ENCODE measurements around the gene AZU1.
"Not testable (repeated sequence)": the region's sequence is repeated elsewhere in the genome, so short reads cannot be mapped to it uniquely, and the experiment has no call there.

The AZU1 gene

DNA sequence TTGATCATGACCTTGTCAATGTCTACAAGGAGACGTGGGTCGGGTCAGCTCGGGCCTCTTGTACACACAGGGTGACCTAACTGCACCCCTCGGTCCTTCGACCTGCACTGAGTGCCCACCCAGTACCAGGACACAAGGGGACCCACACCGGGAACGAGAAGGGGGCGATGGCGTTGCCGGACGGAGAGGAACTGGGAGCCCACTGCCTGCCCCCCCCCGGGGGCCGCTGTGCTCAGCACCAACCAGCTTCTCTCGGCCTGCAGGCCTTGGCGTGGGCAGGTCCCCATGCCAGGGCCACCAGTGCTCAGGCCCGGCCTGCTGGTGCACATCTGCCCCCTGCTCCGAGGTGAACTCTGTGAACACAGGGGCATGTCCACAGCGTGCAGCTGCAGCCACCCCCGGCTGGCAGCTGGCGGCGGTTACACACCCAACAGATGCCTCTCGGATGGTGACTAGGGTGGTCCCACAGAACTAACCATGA lies 46.0 kb downstream of the AZU1 start:
- no peak for DNase-seq (ENCODE audit: low spot score)

GRCh38 chr19:875265-875879 lies 47.7 kb downstream of the AZU1 start:
- DNase-seq (ENCODE audit: low spot score), result no peak

GRCh38 chr19:876089-876488 lies 48.5 kb downstream of the AZU1 start:
- DNase-seq (ENCODE audit: low spot score), result no peak

DNA sequence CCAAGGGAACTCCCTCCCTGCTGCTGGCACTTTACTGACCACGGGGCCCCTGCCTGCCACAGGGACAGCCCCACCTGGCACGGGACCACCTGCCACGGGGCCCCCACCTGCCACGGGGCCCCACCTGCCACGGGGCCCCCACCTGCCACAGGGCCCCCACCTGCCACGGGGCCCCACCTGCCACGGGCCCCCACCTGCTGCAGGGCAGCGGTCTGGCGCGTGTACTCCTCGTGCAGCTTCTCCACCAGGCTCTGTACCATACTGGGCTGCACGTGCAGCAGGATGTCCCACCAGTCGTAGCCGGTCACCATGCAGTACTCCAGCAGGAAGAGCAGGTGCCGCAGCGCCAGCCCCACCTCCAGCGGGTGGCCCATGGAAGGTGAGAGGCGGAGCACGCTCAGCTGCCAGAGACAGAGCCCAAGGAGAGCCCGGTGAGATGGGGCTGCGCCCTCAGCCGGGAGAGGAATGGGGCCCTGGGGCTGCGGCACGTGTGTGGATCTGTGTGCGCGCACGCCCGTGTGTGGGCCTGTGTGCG lies 49.2 kb downstream of the AZU1 start:
- no peak for DNase-seq (ENCODE audit: low spot score)

DNA sequence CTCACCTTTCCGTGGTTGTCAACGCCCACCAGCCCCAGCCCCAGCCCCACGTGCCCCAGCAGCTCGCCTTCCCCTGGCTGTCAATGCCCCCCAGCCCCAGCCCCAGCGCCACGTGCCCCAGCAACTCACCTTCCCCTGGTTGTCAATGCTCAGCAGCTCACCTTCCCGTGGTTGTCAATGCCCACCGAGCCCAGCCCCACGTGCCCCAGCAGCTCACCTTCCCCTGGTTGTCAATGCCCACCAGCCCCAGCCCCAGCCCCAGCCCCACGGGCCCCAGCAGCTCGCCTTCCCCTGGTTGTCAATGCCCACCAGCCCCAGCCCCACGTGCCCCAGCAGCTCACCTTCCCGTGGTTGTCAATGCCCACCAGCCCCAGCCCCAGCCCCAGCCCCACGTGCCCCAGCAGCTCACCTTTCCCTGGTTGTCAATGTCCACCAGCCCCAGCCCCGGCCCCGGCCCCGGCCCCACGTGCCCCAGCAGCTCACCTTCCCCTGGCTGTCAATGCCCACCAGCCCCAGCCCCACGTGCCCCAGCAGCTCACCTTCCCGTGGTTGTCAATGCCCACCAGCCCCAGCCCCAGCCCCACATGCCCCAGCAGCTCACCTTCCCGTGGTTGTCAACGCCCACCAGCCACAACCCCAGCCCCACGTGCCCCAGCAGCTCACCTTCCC lies 50.5 kb downstream of the AZU1 start:
- not testable (repeated sequence) for DNase-seq (ENCODE audit: low spot score)

DNA sequence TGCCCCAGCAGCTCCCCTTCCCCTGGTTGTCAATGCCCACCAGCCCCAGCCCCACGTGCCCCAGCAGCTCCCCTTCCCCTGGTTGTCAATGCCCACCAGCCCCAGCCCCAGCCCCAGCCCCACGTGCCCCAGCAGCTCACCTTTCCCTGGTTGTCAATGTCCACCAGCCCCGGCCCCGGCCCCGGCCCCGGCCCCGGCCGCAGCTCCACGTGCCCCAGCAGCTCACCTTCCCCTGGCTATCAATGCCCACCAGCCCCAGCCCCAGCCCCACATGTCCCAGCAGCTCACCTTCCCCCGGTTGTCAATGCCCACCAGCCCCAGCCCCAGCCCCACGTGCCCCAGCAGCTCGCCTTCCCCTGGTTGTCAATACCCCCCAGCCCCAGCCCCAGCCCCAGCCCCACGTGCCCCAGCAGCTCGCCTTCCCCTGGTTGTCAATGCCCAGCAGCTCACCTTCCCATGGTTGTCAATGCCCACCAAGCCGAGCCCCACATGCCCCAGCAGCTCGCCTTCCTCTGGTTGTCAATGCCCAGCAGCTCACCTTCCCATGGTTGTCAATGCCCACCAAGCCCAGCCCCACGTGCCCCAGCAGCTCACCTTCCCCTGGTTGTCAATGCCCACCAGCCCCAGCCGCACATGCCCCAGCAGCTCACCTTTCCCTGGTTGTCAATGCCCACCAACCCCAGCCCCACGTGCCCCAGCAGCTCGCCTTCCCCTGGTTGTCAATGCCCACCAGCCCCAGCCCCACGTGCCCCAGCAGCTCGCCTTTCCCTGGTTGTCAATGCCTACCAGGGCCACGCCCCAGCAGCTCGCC lies 51.3 kb downstream of the AZU1 start:
- not testable (repeated sequence) for DNase-seq (ENCODE audit: low spot score)

DNA sequence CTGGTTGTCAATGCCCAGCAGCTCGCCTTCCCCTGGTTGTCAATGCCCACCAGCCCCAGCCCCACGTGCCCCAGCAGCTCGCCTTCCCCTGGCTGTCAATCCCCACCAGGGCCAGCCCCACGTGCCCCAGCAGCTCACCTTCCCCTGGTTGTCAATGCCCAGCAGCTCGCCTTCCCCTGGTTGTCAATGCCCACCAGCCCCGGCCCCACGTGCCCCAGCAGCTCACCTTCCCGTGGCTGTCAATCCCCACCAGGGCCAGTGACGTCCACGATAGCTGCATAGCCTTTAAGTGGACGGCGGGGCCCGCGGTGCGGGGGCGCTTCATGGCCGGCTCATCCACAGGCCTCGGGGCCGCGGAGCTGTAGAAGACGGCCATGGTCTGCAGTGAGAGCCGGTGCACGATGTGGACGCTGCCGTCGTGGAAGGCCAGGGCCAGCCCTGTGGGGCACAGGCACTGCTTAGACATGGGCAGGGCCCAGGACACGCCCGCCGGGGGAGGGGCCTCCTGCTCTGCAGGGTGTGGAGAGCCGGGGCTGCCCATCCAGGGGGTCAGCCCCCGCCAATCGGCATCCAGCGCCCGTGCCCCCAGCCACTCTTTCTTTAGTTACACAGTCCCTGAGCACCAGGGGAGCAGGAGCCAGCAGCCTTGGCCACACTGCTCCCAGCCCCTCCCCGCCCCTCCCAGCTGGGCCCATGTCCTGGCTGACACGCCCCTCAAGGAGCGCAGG lies 52.2 kb downstream of the AZU1 start:
- no peak for DNase-seq (ENCODE audit: low spot score)

Data from CD4-positive, alpha-beta T cell treated with Interleukin-2 at 100 ng/mL for 4 hours (primary cell).